Cardiac muscle cell (in vitro differentiated cells and primary cell): ENCODE results near the gene NRIP3. TPM values are rescaled to one million over a fixed set of nuclear protein-coding genes. Genes with fewer than 3 reads are reported as not detected.

ENCODE experiments used
- DNase-seq, 2 donors: peaks; one replicate each; pipeline versions ENCODE4 v3.0.0 to v3.0.0-alpha.2; 2010 to 2017; ENCODE audit warnings: low read depth in 1 of 2, low spot score in 1 of 2
- H3K27ac ChIP-seq: fragments of 200-600 bp; sonication (generic); 2 replicates; pipeline ENCODE4 v1.5.1; 2016
- H3K27me3 ChIP-seq: fragments of 200-600 bp; sonication (generic); 2 replicates; pipeline ENCODE4 v1.6.0; 2016; ENCODE audit warnings: control low read depth
- H3K36me3 ChIP-seq: fragments of 200-600 bp; sonication (generic); 2 replicates; pipeline ENCODE4 v1.5.1; 2016; ENCODE audit warnings: control low read depth
- H3K4me1 ChIP-seq: fragments of 200-600 bp; sonication (generic); 2 replicates; pipeline ENCODE4 v1.8.1; 2017; ENCODE audit warnings: low read depth, mild to moderate bottlenecking, mixed run types
- H3K4me3 ChIP-seq: fragments of 200-600 bp; sonication (generic); 2 replicates; pipeline ENCODE4 v1.5.1; 2016; ENCODE audit warnings: mild to moderate bottlenecking
- H3K9me3 ChIP-seq: fragments of 200-600 bp; sonication (generic); 2 replicates; pipeline ENCODE4 v1.5.1; 2017; ENCODE audit warnings: low read depth, mild to moderate bottlenecking, control low read depth
- polyA plus RNA-seq: library from polyadenylated mRNA; unstranded; fragments of >200 nt; fragmentation: Nextera tagmentation; extraction: Ambion mirVana; gene quantifications from 2 replicates; pipeline ENCODE4 v1.2.1, GENCODE V29; 2016
- total RNA-seq: library from RNA; depleted of rRNA; stranded (reverse); fragments of >200 nt; gene quantifications from 2 replicates; pipeline ENCODE4 v1.2.3, GENCODE V29; 2016
- TF ChIP-seq, protein P1 (sequence below): IDR thresholded peaks from 2 replicates; pipeline ENCODE4 v1.5.1; 2012; ENCODE audit warnings: low read depth, mild to moderate bottlenecking, low read length

NRIP3 gene
- total and polyA plus RNA-seq, 2 experiments from 2014 or later: 0.04 to 2.5 TPM

- peaks cover 2% of the 10 kb centered on the region for H3K36me3 ChIP-seq
Observed at GRCh38 chr11:8961401-8961800, 42.4 kb downstream of the NRIP3 start.

GRCh38 chr11:8959546-8960166, 44.1 kb downstream of the NRIP3 start:
- Histone ChIP-seq H3K27ac (no peak overlapping the region), H3K4me3 (no peak overlapping the region), H3K27me3 (no peaks in the 10 kb centered on the region), H3K9me3 (no peaks in the 10 kb centered on the region), H3K4me1 (peaks cover 6% of the 10 kb centered on the region), H3K36me3 (peaks cover 4% of the 10 kb centered on the region)
- TF ChIP-seq, protein P1, sequence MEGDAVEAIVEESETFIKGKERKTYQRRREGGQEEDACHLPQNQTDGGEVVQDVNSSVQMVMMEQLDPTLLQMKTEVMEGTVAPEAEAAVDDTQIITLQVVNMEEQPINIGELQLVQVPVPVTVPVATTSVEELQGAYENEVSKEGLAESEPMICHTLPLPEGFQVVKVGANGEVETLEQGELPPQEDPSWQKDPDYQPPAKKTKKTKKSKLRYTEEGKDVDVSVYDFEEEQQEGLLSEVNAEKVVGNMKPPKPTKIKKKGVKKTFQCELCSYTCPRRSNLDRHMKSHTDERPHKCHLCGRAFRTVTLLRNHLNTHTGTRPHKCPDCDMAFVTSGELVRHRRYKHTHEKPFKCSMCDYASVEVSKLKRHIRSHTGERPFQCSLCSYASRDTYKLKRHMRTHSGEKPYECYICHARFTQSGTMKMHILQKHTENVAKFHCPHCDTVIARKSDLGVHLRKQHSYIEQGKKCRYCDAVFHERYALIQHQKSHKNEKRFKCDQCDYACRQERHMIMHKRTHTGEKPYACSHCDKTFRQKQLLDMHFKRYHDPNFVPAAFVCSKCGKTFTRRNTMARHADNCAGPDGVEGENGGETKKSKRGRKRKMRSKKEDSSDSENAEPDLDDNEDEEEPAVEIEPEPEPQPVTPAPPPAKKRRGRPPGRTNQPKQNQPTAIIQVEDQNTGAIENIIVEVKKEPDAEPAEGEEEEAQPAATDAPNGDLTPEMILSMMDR: peak; percentile 71
- peak; percentile 71 to 91 for DNase-seq

More at GRCh38 chr11:8961401-8961800, 42.4 kb downstream of the NRIP3 start:
- H3K4me3 ChIP-seq: no peak overlapping the region
- peaks cover 6% of the 10 kb centered on the region for H3K4me1 ChIP-seq
- H3K9me3 ChIP-seq: no peaks in the 10 kb centered on the region
- H3K27ac ChIP-seq: no peak overlapping the region
- TF ChIP-seq, protein P1: no peak
- H3K27me3 ChIP-seq: no peaks in the 10 kb centered on the region
- no peak for DNase-seq

- peaks cover 9% of the 10 kb centered on the region for H3K36me3 ChIP-seq
- H3K9me3 ChIP-seq: no peaks in the 10 kb centered on the region
- DNase-seq: no peak
- no peaks in the 10 kb centered on the region for H3K4me1 ChIP-seq
- no peak overlapping the region for H3K4me3 ChIP-seq
- no peaks in the 10 kb centered on the region for H3K27me3 ChIP-seq
- H3K27ac ChIP-seq: no peak overlapping the region
- TF ChIP-seq, protein P1: no peak
Observed at GRCh38 chr11:8956860-8957259, 46.9 kb downstream of the NRIP3 start.

GRCh38 chr11:8948886-8949285, 54.9 kb downstream of the NRIP3 start:
- no peak for DNase-seq
- H3K4me3 ChIP-seq: no peak overlapping the region
- TF ChIP-seq, protein P1: no peak

GRCh38 chr11:8947230-8947943, 56.4 kb downstream of the NRIP3 start:
- Histone ChIP-seq H3K36me3 (peaks cover 13% of the 10 kb centered on the region), H3K27me3 (no peaks in the 10 kb centered on the region), H3K9me3 (no peaks in the 10 kb centered on the region), H3K27ac (no peak overlapping the region), H3K4me3 (no peak overlapping the region), H3K4me1 (no peaks in the 10 kb centered on the region)
- TF ChIP-seq, protein P1: no peak
- no peak for DNase-seq

More at GRCh38 chr11:8948886-8949285, 54.9 kb downstream of the NRIP3 start:
- Histone ChIP-seq H3K9me3 (no peaks in the 10 kb centered on the region), H3K4me1 (no peaks in the 10 kb centered on the region), H3K36me3 (peaks cover 17% of the 10 kb centered on the region), H3K27me3 (no peaks in the 10 kb centered on the region), H3K27ac (no peak overlapping the region)
